H9 (cell line): ENCODE measurements around the gene COX6A1. TPM values are rescaled to one million over a fixed set of nuclear protein-coding genes. Genes with fewer than 3 reads are reported as not detected.

Experiments
- DNase-seq: peaks from one replicate; pipeline ENCODE4 v3.0.0-alpha.2; 2017
- H2AFZ ChIP-seq: one replicate; pipeline ENCODE4 v1.6.1; 2013; ENCODE audit warnings: mild to moderate bottlenecking, low read length, control low read depth, moderate library complexity
- H2AK5ac ChIP-seq: 2 replicates; pipeline ENCODE4 v1.6.1; 2013; ENCODE audit warnings: low read length, control low read depth, mixed read lengths; ENCODE audit not compliant: insufficient read length
- H2BK120ac ChIP-seq: one replicate; pipeline ENCODE4 v1.6.1; 2013; ENCODE audit warnings: low read depth, mild to moderate bottlenecking, low read length, control low read depth, inconsistent platforms; ENCODE audit not compliant: poor library complexity, severe bottlenecking
- H2BK12ac ChIP-seq: 2 replicates; pipeline ENCODE4 v1.6.1; 2013; ENCODE audit warnings: low read length, control low read depth, mixed read lengths, low read depth; ENCODE audit not compliant: insufficient read length
- H2BK15ac ChIP-seq: 2 replicates; pipeline ENCODE4 v1.6.1; 2013; ENCODE audit warnings: low read depth, low read length, control low read depth
- H2BK20ac ChIP-seq: one replicate; pipeline ENCODE4 v1.6.1; 2013; ENCODE audit warnings: low read depth, mild to moderate bottlenecking, low read length, control low read depth, inconsistent platforms; ENCODE audit not compliant: poor library complexity, severe bottlenecking
- H2BK5ac ChIP-seq: 2 replicates; pipeline ENCODE4 v1.6.1; 2013; ENCODE audit warnings: low read length, control low read depth, mixed read lengths; ENCODE audit not compliant: insufficient read length
- H3K14ac ChIP-seq: 2 replicates; pipeline ENCODE4 v1.6.1; 2013; ENCODE audit warnings: low read length, control low read depth; ENCODE audit not compliant: insufficient read depth
- H3K18ac ChIP-seq: 2 replicates; pipeline ENCODE4 v1.6.1; 2013; ENCODE audit warnings: low read depth, mild to moderate bottlenecking, mixed read lengths, low read length, control low read depth; ENCODE audit not compliant: insufficient read length
- H3K23ac ChIP-seq: 2 replicates; pipeline ENCODE4 v1.6.1; 2013; ENCODE audit warnings: low read length, control low read depth, mixed read lengths, low read depth; ENCODE audit not compliant: insufficient read length
- H3K23me2 ChIP-seq: 2 replicates; pipeline ENCODE4 v1.6.1; 2013; ENCODE audit warnings: low read depth, mild to moderate bottlenecking, mixed read lengths, low read length, control low read depth; ENCODE audit not compliant: insufficient read length, poor library complexity, severe bottlenecking
- H3K27ac ChIP-seq: 2 replicates; pipeline ENCODE4 v1.5.1; 2013; ENCODE audit warnings: low read length, control low read depth, mixed read lengths, low read depth; ENCODE audit not compliant: insufficient read length
- H3K27me3 ChIP-seq: 2 replicates; pipeline ENCODE4 v1.6.1; 2013; ENCODE audit warnings: low read length, control low read depth, inconsistent platforms; ENCODE audit not compliant: insufficient read depth
- H3K4ac ChIP-seq: 2 replicates; pipeline ENCODE4 v1.6.1; 2013; ENCODE audit warnings: low read depth, mild to moderate bottlenecking, control low read depth, inconsistent platforms, low read length, moderate library complexity
- H3K4me1 ChIP-seq: 2 replicates; pipeline ENCODE4 v1.6.1; 2013; ENCODE audit warnings: low read length, control low read depth, inconsistent platforms; ENCODE audit not compliant: insufficient read depth
- H3K4me2 ChIP-seq: 2 replicates; pipeline ENCODE4 v1.6.1; 2013; ENCODE audit warnings: low read length, control low read depth, mixed read lengths; ENCODE audit not compliant: insufficient read length, insufficient read depth
- H3K56ac ChIP-seq: 2 replicates; pipeline ENCODE4 v1.6.1; 2013; ENCODE audit warnings: low read depth, mild to moderate bottlenecking, mixed read lengths, low read length, control low read depth; ENCODE audit not compliant: insufficient read length
- H3K79me1 ChIP-seq: 2 replicates; pipeline ENCODE4 v1.6.1; 2013; ENCODE audit warnings: low read depth, mild to moderate bottlenecking, moderate library complexity, low read length, control low read depth, inconsistent platforms; ENCODE audit not compliant: insufficient read depth, poor library complexity, severe bottlenecking
- H3K79me2 ChIP-seq: 2 replicates; pipeline ENCODE4 v1.6.1; 2013; ENCODE audit warnings: low read length, control low read depth, inconsistent platforms; ENCODE audit not compliant: insufficient read depth
- H3K9ac ChIP-seq: 2 replicates; pipeline ENCODE4 v1.6.1; 2013; ENCODE audit warnings: low read length, control low read depth, mixed read lengths; ENCODE audit not compliant: insufficient read length; ENCODE audit errors: extremely low read depth
- H3K9me3 ChIP-seq: one replicate; pipeline ENCODE4 v1.6.1; 2013; ENCODE audit warnings: low read depth, low read length, inconsistent platforms; ENCODE audit not compliant: control insufficient read depth
- H3T11ph ChIP-seq: one replicate; pipeline ENCODE4 v1.6.1; 2013; ENCODE audit warnings: mild to moderate bottlenecking, low read length, control low read depth, inconsistent platforms
- H4K20me1 ChIP-seq: one replicate; pipeline ENCODE4 v1.6.1; 2013; ENCODE audit not compliant: control insufficient read depth, insufficient read length, insufficient read depth
- H4K5ac ChIP-seq: 2 replicates; pipeline ENCODE4 v1.6.1; 2013; ENCODE audit warnings: low read depth, mild to moderate bottlenecking, mixed read lengths, low read length, control low read depth; ENCODE audit not compliant: insufficient read length
- H4K8ac ChIP-seq: replicated peaks from 2 replicates; pipeline ENCODE4 v1.6.1; 2013; ENCODE audit warnings: low read length, control low read depth, mixed read lengths, low read depth; ENCODE audit not compliant: insufficient read length
- H4K91ac ChIP-seq: 2 replicates; pipeline ENCODE4 v1.6.1; 2013; ENCODE audit warnings: low read depth, mild to moderate bottlenecking, moderate library complexity, mixed read lengths, low read length, control low read depth; ENCODE audit not compliant: insufficient read length
- H3K27ac Mint-ChIP-seq, 3 experiments: 2 replicates in 2 of 3; 3 replicates in 1 of 3; pipeline ENCODE4 v1.8.0; 2020 to 2021; ENCODE audit warnings: mixed read lengths in 3 of 3, mild to moderate bottlenecking in 1 of 3, moderate library complexity in 1 of 3
- H3K27me3 Mint-ChIP-seq: 2 replicates; pipeline ENCODE4 v1.8.0; 2021; ENCODE audit warnings: low read depth, mild to moderate bottlenecking, moderate library complexity, mixed read lengths
- H3K36me3 Mint-ChIP-seq, 3 experiments: 2 replicates in 2 of 3; 3 replicates in 1 of 3; pipeline ENCODE4 v1.8.0; 2020 to 2021; ENCODE audit warnings: low read depth in 3 of 3, mixed read lengths in 3 of 3; ENCODE audit not compliant: insufficient read depth in 1 of 3
- H3K4me1 Mint-ChIP-seq, 2 experiments: 2 replicates each; pipeline ENCODE4 v1.8.0; 2020; ENCODE audit warnings: mixed read lengths in 2 of 2
- H3K4me3 Mint-ChIP-seq, 2 experiments: 2 replicates in 1 of 2; 3 replicates in 1 of 2; pipeline ENCODE4 v1.8.0; 2020 to 2021; ENCODE audit warnings: mild to moderate bottlenecking in 2 of 2, mixed read lengths in 2 of 2, moderate library complexity in 1 of 2
- H3K9me3 Mint-ChIP-seq, 2 experiments: 2 replicates in 1 of 2; 3 replicates in 1 of 2; pipeline ENCODE4 v1.8.0; 2020; ENCODE audit warnings: mild to moderate bottlenecking in 2 of 2, mixed read lengths in 2 of 2, moderate library complexity in 1 of 2
- CTCF ChIP-seq: fragments of 200-600 bp; sonication (generic); conservative IDR thresholded peaks from 3 replicates; pipeline ENCODE4 v1.8.0; 2021; ENCODE audit warnings: antibody characterized with exemption, mild to moderate bottlenecking
- WGBS: extraction: QIAGEN DNeasy Blood & Tissue Kit; methylation state at CpG from one replicate; pipeline ENCODE4 v1.1.7; 2013; ENCODE audit warnings: missing lambda C conversion rate, low lambda C conversion rate, mixed read lengths; ENCODE audit not compliant: insufficient read length; ENCODE audit errors: extremely low coverage; 5-methylcytosine and 5-hydroxymethylcytosine counted together
- total RNA-seq: library from RNA; stranded (reverse); gene quantifications from 2 replicates; pipeline ENCODE4 v1.2.1, GENCODE V29; 2021

The COX6A1 gene
- total RNA-seq, 1 experiment from 2014 or later = 415 TPM

GRCh38 chr12:120483621-120484020 is 45.7 kb downstream of the COX6A1 start:
- Histone ChIP-seq H4K91ac (no peak overlapping the region), H2BK20ac (no peak overlapping the region), H3K79me1 (no peaks in the 10 kb centered on the region), H3K23ac (no peak overlapping the region), H4K5ac (no peak overlapping the region), H4K8ac (no peak overlapping the region), H3T11ph (no peak overlapping the region), H3K14ac (no peak overlapping the region), H2BK120ac (no peak overlapping the region), H3K9me3 (no peaks in the 10 kb centered on the region), H2AFZ (no peak overlapping the region), H4K20me1 (no peaks in the 10 kb centered on the region), H3K9ac (no peak overlapping the region), H3K27me3 (no peaks in the 10 kb centered on the region), H2BK12ac (no peak overlapping the region), H2AK5ac (no peak overlapping the region), H3K4me2 (no peak overlapping the region), H3K18ac (no peak overlapping the region), H2BK15ac (no peak overlapping the region), H3K56ac (no peak overlapping the region), H3K4me1 (no peaks in the 10 kb centered on the region; the same call in 1 of the 2 replicates), H3K79me2 (no peaks in the 10 kb centered on the region), H3K23me2 (no peaks in the 10 kb centered on the region), H2BK5ac (no peak overlapping the region), H3K27ac (no peak overlapping the region), H3K4ac (no peak overlapping the region)
- WGBS = no CpG with 5 or more reads among the region's 1 CpG
- DNase-seq = no peak
- H3K4me1 Mint-ChIP-seq = peaks cover 6 to 7% of the 10 kb centered on the region in 2 experiments
- no peak overlapping the region for H3K4me3 Mint-ChIP-seq
- no peaks in the 10 kb centered on the region; a peak in 2 of 7 replicates for H3K36me3 Mint-ChIP-seq
- H3K27me3 Mint-ChIP-seq = no peaks in the 10 kb centered on the region
- no peak for TF ChIP-seq CTCF
- no peak overlapping the region; a peak in 2 of 7 replicates for H3K27ac Mint-ChIP-seq
- H3K9me3 Mint-ChIP-seq = no peaks in the 10 kb centered on the region
